Stimulated activated CD4-positive, alpha-beta T cell treated with anti-CD3 and anti-CD28 coated beads, TNF-alpha, amount 100 ng/mL, for 48 hours (primary cell): ENCODE data around the gene TKTL1.
"Not testable (repeated sequence)": the region's sequence is repeated elsewhere in the genome, so short reads cannot be mapped to it uniquely, and the experiment has no call there.

Experiments used
- DNase-seq, 3 donors: peaks; one replicate each; pipeline ENCODE4 v3.0.0-alpha.2; 2020; ENCODE audit warnings: low read depth in 3 of 3

Gene TKTL1

DNA sequence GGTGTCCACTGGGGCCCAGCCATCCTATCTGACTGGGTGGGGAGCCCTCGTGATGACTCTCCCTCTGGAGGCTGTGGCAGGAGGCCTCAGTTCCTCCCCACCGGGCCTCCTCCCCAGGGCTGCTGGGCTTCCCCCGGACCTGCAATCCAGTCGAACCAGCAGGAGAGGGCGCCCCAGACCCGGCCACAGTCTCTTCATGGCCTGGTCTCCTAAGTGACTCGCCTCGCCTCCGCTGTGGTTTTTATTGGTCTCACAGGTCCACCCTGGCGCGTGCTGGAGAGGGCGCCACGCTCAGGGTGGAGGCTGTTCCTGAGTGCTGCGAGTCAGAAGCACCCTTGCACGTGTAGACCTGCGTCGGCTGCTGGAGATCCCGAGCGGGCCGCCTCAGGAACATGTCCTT is 48.0 kb downstream of the TKTL1 start:
- not testable (repeated sequence) for DNase-seq

DNA sequence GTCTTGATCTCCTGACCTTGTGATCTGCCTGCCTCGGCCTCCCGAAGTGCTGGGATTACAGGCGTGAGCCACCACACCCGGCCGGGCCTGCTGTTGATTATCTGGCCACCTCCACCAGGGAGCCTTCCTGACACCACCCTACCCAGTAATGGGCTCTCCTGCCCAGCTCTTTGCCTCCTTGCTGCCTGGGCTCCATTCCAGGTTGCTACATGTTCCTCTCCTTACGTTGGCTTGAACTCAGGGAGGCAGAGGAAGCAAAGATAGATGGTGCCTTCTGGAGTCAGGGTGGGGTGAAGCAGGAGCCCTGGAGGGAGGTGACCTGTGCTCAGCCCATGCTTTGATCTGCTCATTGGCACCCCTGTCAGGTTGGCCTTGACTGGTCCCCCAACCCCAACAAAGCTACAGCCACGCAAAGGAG is 52.5 kb downstream of the TKTL1 start:
- no peak for DNase-seq

DNA sequence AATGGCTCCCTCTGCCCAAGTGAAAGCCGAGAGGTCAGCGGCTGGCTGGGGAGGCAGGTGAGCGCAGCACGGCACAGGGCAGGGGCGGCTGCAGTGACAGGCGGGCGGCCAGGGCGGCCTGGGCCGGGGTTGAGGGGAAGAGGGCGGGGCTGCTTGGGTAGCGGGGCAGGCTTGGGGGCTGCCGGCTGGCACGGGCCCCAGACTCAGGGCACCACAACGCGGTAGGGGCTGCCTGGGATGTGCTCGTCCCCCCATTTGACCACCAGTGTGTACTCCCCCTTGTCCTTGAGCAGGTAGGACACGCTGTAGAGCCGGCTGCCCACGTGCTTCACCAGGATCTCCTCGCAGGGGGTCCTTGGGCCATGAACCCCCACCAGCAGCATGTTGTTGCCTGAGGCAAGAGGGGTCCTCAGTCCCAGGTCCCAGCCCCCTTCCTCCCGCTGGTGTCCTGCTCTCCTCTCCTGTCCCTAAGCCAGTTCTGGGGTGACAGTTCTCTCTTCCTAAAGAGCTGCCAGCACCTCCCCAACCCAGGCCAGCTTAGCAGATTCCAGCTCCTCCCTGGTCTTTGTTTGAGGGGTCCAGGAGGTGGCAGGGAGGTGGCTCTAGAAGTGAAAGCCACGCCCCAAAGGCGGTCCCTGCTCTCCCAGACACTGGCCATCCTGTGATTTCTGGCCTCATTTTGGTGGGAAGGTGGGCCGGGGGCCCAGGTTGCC is 53.2 kb downstream of the TKTL1 start:
- no peak for DNase-seq

DNA sequence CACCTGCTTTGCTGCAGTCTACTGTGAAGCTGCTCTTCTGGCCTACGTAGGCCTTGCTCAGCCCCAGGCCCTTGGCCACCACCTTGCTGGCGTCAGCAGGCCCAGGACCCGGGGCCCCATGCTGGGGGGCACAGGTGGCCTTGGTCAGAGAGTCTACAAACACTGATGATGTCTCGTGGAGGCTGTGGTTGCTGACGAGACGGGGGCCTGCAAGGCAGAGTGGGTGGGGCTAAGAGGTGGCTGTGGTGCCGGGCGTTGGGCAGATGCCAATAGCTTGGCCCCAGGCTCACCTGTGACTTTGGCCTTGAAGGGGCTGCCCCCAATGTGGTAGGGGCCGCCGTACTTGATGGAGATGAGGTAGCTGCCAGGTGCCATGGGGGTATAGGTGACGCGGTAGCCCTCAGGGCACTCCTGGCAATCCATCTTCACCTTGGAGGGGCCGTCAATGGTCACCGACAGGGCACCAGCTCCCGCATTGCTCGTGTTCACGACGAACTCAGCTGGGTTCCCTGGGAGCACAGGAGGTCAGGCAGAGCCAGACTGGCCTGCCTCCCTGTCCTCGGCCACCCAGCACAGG is 53.9 kb downstream of the TKTL1 start:
- no peak for DNase-seq

DNA sequence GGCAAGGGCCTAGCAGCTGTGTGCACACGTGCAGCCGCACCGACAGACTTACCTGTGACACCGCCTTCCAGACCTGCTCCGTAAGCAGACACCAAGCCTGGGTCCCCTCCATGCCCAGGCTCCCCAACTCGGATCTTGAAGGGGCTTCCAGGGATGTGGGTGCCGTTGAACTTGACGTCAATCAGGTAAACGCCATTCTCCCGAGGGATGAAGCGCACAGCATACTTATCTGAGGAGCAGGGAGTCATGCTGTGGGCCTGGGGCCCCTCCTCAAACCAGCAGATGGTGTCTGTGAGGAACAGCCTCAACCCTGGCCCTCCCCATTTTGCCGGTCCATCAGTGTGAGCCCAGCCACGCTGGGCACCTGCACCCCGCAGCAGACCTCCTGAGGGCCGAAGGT is 54.4 kb downstream of the TKTL1 start:
- DNase-seq, result no peak

DNA sequence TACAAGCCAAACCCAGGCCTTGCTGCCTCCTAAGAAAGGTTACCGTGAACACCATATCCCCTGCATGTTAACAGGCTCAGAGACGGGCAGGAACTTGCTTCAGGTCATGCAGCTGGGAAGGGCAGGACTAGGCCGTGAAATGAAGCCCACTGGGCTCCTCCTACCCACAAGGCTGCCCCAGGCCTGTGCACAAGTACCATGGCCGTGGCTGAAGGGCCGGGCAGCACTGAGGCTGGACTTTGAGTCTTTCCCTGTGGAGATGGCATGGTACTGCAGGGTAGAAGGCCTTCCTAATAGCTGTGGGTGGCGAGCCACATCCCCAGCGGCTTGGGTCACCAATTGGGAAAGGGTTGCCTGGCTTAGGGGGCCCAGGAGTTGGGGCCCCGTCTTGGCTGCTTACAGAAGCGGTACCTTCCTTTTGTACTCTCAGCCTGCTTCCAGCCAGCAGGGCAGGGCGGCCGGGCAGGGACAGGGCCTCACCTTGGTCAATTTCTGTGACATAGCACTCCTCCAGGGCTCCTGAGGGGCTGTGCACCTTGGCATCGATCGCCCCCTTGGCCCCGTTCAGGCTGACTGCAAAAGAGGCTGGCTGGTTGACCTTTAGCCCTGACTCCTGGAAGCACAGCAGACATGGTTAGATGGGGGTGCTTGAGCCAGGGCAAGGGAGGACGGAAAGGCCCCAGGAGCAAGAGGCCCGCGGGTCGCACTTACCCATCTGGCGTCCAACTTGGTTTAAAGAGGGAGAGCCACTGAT is 55.0 kb downstream of the TKTL1 start:
- DNase-seq, result no peak

DNA sequence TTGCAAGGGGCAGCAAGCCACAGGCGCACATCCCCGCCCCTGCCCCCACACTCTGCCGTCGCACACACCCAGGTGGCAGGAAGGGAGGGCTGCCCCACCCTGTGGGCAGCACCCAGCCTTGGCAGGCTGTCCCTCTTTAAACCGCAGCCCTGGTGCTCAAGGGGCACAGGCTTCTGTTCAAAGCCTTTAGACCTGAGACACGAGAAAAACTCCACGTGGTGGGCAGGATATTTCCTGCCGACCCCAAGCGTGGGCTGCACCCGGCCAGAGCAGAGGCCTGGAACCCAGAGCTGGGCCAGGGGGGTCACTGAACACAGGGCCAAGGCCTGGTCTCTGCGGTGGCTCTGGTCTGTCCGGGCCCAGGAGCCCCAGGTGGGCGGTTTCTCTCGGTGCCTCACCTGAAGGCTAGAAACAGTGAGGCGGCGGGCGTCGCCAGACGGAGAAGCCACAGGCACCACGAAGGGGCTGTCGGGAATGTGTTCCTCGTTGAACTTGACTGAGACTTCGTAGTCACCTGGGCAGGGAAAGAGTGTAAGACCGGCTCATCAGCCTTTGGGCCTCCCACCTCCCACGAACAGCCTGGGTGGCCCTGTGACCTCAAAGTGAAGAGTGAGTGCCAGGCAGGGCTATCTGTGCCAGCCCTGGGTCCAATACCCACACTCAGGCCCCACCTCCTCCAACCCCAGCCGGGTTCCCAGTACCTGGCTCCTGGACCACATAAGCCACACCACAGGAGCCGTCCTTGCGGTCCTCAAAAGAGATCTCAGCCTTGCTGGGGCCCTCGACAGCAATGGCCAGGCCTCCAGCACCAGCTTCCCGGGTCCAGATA is 55.8 kb downstream of the TKTL1 start:
- DNase-seq, result no peak

DNA sequence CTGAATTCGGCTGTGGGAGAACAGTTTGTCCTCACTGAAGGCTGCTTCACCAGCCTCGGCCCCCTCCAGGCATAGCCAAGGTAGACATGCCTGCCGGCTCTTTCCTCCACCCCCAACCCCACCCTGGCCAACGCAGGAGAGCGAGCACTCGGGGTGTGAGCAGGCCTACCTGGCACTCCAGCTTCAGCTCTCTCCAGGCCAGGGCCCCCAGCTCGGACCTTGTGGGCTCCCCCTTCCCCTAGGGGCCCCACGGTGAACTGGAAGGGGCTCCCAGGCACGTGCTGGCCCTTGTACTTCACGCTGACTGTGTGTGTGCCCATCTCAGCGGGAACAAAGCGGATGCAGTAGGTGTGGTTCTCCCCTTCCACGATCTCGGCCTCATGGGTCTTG is 56.4 kb downstream of the TKTL1 start:
- no peak for DNase-seq

DNA sequence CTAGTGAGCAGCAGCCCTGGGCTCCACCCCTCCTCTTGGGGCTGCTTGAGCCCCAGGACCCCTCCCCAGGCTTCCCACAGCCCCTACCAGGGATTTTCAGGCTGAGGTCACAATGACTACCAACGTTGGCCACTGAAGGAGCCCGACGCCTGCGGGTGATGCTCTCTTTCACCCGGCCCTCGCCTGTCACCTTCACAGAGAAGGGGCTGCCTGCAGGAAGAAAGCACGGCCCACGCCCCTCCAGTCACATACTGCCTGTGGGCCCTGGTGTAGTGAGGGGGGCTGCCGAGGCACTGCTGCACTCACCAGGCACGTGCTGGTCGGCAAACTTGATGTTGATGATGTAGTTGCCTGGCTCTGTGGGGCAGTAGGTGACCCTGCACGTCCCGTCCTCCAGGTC is 56.9 kb downstream of the TKTL1 start:
- no peak for DNase-seq

DNA sequence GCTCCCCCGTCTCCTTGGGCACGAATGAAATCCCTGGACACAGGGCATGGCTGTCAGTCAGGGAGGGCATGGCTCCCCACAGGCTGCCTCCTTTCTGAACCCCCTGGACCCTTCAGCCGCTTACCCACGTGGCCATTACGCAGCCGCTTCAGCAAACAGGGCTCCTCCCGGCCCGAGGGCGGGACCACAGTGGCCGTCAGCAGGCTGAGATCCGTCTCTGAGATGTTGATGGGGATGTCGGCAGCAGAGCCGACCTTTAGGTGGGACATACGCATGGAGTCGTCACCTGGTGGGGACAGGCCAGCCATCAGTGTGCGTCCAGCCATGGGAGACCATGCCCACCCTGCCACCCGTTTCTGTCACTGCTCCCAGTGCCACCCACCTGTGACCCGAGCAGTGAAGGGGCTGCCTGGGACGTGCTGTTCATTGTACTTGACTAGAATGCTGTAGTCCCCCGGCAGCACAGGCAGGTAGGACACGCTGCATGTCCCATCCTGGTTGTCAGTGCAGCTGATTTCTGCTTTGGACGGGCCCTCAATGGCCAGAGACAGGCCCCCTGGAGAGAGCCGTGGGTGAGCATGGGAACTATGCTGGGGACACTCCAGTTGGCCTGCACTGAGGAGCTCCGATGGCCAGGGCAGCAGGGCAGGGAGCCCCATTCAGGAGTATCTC is 57.7 kb downstream of the TKTL1 start:
- DNase-seq, result no peak

DNA sequence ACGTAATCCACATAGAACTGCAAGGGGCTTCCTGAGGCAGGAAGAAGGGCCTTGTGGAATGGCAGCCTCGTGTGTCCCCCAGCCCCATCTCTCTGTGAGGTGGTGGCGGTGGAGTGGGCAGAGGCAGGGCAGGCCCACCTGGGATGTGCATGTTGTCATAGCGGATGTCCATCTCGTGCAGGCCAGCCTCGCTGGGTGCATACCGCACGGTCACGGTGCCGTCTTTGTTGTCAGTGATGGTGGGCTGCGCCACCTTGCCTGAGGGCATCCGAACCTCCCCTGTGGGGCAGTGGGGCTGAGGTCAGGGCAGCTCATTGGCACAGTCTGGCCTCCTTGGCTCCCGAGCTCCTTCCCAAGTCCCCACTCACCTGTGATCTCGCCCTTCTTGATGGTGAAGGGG is 58.4 kb downstream of the TKTL1 start:
- no peak for DNase-seq

DNA sequence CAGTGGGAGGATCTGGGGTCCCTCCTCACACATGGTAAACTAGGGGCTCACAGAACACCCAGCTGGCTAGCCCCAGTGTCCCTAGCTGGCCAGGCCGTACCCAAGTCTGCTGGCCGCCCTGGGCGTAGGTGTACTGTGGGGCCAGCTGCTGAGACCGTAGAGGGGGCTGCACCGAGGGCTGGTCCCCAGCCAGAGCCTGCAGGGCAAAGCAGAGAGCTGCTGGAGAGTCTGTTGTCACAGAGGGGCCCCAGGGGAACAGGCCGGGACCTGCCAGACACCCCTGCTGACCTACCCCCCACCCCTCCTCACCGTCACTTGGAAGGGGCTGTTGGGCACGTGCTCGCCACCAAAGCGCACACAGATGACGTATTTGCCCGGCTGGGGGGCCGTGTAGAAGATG is 58.9 kb downstream of the TKTL1 start:
- no peak for DNase-seq

DNA sequence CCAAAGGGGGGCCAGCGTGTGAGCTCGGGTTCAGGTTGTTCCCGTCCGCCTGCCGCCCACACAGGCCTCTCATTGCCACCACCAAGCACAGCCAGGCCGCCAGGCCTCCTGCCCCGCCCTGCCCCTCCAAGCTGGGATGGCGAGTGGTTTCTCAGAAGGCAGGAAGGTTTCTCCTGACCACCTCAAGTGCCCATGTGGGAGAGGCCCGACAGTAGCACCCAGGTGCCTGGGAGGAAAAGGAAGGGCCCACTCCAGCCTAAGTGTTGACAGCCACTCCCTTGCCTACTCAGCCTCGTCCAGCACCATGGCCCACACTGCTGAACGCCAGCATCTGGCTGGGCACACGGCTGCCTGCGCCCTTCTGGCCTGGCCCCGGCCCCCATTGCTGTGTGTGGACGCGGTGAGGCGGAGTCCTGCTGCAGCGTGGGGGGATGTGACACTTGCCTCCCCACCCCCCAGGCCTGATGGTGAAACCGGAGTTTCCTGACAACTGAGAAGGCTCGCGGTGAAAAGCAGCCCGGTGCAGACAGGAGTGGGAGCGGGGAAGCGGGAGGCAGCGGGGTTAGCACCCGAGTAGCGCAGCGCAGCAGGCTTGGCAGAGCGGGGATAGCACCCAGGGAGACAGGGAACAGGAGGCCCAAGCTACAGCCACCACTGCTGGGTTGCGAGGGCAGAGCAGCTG is 59.6 kb downstream of the TKTL1 start:
- DNase-seq, result no peak

DNA sequence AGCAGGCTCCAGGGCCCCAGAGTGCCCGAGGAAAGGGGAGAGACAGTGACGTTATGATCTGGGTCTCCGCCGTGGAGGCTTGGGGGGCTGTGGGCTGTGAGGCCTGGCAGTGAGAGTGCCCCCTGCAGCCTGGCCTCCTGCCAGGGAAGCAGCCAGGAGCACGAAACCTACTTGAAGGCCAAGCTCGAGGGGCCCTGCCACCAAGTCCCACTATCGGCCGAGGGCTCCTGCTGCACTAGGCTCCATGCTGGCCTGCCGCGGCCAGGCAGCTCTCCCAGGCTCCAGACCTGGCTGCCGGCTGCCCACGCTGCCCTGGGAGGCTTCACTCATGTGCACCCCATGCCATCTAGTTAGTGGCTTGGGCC is 60.2 kb downstream of the TKTL1 start:
- no peak for DNase-seq

DNA sequence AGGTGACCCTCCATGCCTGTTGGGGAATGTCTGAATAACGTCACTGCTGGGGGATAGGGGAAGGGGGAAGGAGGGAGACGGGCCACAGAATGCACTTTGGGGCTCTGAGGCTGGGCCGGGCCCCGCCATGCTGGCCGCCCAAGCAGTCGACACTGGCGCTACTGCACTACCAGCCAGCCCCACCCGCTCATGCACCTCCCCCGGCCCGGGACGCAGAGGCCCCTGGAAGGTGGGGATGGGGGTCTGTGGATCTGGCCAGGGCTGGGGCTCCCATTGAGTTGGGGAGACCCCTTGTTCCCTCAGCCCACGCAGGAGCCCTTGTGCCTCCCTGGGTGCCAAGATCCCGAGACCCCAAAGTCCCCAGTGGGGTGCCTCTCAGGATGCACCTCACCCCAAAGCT is 61.0 kb downstream of the TKTL1 start:
- no peak for DNase-seq

DNA sequence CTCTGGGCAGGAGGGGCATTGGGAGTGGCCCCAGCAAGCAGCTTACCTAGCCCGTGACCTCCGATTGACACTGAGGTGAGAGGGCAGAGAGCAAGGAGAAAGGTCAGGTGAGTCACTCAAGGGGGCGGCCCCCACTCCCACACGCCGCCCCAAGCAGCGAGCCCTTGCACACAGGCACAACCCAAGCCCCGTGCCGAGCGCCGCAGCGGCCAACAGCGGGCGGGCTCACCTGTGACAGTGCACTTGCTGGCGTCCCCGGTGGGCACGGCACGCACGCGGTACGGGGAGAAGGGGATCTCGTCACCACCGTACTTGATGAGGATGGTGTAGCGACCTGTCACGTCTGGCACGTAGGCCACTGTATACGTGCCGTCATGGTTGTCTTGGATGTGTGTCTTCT is 61.6 kb downstream of the TKTL1 start:
- DNase-seq, result no peak

DNA sequence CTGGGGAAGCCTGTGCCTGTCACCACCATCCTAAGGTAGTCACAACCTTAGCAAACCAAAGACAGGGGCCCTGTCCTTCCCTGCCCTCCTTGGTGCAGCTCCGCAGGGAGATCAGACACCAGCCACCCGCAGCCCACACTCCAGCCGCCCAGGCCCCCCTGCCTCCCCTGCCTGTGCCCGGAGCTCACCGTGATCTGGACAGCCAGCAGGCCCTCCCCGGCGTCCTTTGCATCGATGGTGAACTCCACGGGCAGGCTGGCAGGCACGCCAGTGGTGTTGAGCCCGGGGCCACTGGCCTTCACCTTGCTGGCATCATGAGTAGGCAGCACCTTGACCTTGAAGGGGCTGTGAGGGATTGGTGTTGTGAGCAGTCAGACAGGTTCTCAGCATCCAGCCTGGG is 62.4 kb downstream of the TKTL1 start:
- no peak for DNase-seq

DNA sequence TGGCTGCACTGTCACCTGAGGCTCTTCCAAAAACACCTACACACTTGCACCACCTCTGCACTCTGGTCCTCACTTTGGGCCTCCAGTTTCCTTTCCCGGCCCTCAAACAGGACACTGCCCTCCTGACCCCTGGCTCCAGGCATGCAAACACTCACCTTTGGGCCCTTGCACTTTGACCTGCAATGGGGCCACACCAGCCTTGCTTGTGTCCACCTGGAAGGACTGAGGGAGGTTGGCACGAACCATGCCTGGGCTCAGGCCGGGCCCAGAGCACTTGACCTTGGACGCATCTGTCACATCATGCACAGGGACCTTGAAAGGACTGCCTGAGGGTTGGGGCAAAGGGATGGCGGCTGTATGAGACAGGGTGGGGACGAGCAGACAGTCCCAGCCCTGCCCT is 63.2 kb downstream of the TKTL1 start:
- no peak for DNase-seq

DNA sequence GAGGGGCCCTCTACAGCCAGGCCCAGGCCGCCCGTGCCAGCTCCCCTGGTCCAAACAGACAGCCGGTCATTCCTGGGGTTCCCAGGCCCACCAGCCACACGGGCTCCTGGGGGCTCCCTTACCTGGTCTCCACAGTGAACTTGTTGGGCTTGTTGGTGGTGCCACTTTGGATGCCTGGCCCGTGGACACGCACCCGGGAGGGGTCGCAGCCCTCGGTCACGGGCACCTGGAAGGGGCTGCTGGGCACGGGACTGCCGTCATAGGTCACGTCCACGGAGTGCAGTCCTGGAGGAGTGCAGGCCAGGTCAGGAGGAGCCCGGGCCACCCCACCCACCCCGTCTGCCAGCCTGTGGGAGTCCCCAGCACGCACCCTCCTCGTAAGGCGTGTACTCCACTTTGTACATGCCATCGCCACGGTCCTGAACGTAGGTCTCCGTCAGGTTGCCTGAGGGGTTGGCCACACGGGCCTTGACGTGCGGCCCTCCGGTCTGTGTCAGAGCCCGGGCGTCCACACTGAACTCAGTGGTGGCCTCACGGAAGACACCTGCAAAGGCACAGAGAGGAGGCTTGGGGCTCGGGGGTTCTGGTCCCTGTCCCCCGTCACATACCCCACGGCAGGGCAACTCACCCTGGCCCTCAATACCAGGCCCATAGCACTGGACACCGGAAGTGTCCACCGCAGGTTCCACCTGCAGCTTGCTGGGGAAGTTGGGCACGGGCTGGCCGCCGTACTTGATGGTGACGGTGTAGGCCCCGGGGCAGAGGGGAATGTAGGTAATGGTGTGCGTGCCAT is 64.0 kb downstream of the TKTL1 start:
- DNase-seq, result no peak

DNA sequence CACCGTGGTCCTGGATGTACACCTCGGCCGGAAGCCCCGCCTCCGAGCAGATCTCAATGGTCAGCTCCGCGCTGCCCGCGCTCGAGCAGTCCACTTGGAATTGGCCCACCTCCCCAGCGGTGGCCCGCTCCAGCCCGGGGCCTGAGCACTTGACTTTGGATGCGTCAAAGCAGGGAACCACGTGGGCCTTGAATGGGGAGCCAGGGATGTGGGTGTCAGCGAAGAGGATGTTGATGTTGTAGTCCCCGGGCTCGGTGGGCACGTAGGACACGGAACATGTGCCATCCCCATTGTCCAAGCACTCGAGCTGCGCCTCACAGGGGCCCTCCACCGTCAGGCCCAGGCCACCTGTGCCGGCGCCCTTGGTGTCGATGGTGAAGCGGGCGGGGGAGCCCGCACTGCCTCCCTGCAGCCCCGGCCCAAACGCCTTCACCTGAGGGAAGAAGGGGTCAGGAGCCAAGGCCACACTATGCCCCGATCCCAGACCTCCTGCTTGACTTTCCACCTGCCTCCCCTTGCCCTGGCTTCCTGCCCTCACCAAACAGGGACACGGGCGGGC is 64.6 kb downstream of the TKTL1 start:
- DNase-seq, result no peak
